Endometrium (tissue), 2 donors: ENCODE data around the gene EXD3.

ENCODE experiments used
- FAIRE-seq: peaks from 2 replicates; lab custom pipeline; 2012; peaks lifted over from hg19 to GRCh38; lab: Jason Lieb, UNC
- donor health status: control.
- donor health status: control.

The EXD3 gene

GRCh38 chr9:137306066-137306849 is 116.7 kb downstream of the EXD3 start:
- no peak for FAIRE-seq

- FAIRE-seq: no peak
Observed at GRCh38 chr9:137305798-137306065, 117.2 kb downstream of the EXD3 start.

DNA sequence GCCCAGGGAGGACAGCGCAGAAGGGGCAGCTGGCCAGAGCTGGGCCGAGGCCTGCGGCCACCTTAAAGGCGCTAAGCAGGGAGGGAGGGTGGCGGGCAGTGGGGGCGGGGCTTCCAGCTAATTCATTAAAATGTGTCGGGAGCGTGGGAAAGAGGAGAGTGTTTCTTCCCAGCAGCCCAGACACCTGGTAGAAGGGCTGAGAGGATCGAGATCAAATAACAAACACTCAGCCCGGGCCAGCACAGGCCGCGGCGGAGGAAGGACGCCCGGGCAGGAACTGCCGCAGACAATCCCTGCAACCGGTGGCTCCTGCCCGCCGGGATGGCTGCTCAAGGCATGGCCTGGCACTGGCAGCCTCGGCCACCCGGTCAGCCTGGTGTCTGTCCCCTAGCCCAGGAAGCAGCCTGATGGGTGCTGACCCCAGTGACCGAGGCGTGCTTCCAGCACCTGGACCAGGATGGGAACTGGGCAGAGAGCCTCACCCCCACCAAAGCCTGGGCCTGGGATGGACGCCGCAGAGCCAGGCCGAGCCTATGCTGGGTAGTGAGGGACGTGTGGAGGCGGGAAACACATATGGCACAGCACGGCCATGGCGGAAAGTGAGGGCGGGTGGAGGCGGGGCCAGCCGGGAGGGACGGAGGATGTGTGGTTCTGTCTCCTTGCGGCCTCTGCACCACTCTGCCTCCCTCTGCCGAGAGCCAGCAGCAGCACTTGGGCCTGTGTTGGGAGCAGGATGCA is 117.7 kb downstream of the EXD3 start:
- FAIRE-seq: no peak

DNA sequence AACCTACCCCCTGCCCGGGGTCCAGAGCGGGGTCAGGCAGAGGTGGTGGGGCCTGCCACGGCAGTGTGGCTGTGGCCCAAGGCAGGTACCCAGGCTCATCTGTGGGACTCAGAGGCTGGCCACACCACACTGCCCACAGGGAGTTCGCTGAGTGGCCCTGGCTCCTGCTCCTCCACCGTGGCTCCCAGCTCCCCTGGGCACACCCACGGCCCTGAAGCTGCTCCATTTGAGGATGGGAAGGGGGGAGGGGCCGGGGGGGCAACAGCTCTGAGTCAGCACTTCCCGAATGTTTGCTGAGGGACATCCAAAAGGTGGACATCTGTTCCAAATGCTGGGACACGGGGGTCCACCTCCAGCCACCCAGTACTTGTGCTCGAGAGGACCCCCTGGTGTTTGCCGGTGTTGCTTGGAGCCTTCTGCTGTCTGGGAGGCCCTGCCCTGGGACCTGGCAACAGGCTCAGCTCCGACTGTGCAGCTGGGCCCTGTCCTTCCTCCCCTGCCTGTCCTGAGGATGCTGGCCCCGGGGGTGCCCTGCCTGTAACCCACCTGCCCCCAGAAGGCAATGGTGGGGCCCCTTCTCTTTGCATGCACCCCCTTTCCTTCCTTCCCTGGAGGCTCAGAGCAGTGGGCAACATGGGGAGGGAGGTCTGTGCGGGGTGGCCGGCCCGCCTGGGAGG is 118.4 kb downstream of the EXD3 start:
- FAIRE-seq: no peak

GRCh38 chr9:137303893-137304382 is 119.0 kb downstream of the EXD3 start:
- no peak for FAIRE-seq

GRCh38 chr9:137303151-137303892 is 119.6 kb downstream of the EXD3 start:
- no peak for FAIRE-seq

DNA sequence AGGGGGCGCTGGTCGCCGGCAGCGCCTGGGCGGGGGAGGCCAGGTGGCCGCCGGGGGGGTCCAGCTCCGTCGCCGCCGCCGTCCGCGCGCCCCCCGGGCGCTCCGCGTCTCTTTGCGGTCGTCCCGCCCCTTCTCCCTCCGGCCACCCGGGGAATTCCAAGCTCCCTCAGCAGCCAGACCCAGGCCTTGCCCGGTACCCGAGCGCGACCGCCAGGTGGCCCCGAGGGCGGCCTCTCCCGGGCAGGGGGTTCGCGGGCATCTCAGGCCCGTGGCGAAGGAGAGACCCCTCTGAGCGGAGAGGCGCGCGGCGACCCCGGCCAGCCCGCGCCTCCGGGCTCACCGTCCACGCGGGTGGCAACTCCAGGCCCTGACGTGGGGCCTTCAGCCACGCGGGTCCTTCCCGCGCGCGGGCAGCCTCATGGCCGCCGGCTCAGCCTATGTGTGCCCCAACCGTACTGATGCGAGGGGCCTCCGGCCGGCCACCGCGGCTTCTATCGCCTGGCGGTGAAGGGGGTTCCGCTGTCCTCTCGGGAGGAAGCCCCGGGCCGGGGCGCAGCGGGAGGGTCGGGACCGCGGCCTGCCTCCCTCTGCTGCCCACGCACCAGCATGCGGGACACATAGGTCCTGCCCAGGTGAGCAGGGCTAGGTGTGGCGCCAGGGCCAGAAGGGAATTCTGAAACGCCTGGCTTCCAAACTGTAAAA is 120.4 kb downstream of the EXD3 start:
- no peak for FAIRE-seq

- no peak for FAIRE-seq
Observed at GRCh38 chr9:137302118-137302448, 120.9 kb downstream of the EXD3 start, which contains the start of gene NRARP. Gene NRARP (minus strand): TSS chr9:137302271. CDS start chr9:137301928, 343 bp downstream.

DNA sequence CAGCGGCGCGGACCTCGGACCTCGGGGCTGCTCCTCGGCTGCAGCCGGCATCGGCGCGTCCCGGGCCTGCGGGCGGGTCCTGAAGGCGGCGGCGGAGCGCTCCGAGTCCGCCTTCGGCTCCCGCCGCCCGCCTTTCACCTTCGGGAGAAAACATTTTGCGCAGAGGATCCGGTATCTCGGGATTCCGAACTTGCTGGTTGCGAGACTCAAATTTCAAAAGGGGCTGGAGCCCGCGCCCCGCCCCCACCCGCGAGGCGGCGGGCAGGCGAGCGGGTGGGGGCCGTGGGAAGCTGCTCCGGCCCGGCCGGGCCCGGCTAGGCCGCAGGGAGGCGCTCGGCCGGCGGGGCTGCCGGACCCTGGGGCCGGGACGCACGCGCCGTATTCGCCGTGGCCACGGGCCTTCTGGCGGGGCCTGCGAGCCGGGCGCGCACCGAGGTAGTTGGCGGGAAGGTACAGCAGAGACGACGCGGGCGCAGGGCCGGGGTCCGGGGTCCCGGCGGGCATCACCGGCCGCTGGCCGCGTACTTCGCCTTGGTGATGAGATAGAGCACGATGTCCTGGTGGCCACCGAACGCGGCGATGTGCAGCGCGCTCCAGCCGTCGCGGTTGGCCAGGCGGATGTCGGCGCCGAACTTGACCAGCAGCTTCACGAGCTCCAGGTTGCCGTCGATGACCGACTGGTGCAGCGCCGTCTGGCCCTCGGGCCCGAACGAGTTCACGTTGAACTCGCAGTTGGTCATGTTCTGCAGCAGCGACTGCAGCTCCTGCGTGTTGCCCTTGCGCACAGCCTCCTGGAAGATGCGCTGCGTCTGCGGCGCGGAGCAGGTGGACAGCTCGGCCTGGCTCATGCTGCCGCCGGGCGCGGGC is 121.6 kb downstream of the EXD3 start:
- no peak for FAIRE-seq

DNA sequence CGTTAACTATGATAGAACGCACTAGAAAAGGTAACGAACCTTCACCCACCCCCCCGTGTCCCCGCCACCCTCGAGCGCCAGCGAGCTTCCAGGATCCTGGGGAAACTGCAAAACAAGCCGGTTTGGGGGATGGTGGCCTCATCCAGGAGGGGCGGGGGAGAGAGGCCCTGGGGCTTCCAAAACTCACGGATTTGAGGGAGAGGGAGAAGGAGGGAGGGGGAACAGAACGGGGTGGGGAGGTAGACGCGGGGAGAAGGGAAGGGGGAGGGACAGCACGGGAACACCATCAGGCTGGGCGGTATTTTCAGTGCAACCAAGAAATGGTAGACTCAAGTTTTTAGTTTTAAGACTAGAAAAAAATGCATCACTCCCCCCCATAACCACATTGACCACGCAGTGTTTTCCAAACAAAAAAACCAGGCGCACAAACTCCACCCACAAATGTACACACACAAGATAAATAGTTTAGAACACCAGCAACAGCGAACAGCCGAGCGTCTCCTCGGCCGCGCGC is 122.3 kb downstream of the EXD3 start:
- no peak for FAIRE-seq

DNA sequence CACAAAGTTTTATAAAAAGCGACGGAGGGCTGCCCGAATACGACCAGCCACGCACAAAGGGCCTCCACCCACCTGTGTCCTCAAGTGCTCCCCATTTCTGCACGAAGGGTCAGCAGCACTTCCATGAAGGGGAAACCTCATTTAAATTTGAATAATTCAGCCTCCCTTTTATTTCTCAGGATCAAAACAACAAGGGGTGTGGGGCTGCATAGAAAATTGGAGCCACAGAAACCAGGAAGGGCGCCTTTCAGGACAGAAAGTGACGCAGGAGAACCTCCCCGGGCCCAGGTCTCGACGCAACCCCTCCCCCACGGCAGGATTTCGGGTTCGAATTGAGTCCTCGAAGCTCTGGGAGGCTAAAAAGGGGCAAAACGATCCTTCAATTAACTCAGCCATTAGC is 123.0 kb downstream of the EXD3 start:
- no peak for FAIRE-seq

DNA sequence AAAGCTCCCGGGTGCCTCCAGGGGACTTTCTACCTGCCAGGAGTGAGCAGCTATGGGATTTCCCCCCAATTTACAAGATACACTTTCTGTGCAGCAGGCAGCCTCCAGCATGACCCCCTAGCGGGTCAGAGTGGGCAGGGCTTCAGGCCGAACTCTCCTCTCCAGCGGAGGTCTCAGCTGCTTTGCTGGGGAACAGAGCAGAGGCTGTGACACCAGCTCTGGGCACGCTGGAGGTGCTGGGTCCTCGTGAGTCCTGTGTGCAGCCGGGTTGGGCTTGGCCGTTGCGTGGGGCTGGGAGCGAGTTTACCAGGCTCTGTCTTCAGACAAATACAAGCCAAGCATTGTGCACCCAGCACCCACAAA is 123.8 kb downstream of the EXD3 start:
- no peak for FAIRE-seq

DNA sequence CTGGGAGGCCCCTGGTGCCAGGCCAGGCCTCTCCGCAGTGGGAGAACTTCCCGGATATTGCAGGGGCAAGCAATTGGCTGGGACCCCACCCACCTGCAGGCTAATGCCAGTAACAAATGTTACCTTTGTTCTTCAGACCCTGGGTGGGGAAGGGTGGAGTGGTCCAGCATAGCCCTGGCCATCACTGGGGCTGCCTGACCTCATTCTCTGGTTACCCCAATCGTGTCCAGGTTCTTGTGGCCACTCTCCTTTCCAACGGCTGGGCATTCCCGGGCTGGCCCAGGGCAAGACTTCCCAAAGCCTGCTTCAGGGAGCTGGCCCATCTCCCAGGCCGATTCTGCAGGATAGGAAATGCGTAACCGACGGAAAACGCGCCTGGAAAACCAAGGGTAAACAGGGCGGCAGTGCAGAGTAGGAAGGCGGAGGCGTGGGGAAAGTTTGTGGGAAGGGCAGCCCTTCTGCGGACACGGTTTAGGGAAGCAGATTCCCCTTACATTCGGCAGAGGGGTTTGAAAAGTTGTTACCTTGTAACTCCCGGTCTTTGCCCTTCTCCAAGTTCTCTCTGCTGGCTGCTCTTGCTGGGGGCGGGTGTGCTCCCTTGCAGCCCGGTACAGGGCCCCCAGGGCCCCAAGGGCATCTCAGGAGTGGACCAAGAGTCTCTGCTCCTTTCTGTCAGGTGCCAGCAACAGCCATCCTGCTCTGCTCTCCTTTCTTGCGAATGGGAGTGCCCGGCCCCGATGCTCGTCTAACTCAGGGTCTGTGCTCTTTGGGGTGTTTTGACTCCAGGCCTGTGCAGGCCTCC is 124.4 kb downstream of the EXD3 start:
- FAIRE-seq: no peak

GRCh38 chr9:137297966-137298365 is 125.0 kb downstream of the EXD3 start:
- FAIRE-seq: no peak

DNA sequence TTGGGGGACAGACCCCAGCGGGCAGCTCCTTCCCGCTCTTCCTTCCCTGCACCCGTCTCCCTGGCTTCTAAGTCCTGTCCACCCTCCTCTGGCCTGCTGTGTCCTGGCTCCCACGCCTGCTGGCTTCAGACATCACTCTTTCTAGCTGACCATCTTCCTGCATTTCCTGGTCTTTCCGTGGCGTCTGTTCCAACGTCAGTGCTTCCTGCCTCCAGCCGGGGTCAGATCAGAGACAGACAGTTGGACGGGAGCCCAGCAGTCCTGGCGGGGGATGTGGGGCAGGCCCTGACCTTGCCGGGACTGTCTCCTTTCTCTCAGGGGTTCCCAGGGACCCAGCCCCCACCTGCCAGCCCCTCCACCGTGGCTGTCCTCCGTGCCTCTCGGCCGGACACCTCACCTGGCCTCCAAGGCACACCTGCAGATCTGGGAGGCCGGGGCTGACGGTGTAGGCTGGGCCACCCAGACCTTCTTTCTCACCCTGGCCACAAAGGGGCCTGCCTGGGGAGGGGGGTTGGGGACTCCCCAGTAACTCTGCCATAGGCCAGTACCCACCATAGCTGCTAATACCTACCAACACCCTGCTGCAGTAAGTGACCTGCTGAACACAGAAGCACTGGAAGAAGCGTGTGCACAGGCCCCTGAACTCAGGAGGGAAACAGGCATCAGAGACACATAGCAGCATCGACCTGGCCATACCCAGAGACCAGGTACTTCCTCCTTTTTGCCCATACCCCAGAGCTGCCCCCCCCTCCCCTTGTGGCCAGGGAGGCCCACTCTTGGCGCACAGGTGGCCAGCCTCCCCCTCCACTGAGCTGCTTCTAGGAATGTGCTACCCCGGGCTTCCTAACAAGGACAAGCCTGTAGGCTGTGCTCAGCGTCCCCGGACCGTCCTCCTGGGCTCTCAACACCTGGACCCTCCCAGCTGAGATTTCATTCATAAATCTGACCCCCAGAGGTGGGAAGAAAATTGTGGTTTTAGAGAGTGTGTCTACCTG is 126.0 kb downstream of the EXD3 start:
- FAIRE-seq: no peak

- no peak for FAIRE-seq
Observed at GRCh38 chr9:137295849-137296669, 126.9 kb downstream of the EXD3 start.

DNA sequence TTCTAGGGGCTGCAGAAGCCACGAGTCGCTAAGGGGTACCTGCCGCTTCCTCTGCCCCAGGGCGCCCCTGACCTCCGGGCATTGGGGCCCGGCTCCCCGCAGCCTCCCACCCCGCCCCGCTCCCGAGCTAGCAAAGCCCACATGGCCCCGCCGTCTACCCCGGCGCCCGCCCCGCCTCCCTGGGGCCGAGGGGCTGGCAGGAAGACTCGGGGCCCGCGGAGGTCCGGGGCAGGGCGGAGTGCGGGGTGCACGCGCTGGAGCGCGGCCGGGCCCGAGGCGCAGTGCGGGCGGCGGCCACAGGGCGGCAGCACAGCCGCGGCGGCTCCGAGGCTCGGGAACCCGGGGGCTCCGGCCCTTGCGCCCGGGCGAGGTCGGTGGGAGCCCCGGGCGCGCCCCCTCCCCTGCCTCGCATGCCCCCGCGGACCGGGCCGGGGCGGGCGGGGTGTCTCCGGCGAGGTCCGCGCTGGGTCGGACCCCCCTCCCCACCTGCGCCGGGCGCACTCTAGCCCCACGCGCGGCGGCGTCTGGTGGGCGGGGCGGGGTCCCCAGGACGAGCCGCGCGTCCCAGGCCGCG is 127.6 kb downstream of the EXD3 start:
- no peak for FAIRE-seq
